Measurements from ENCODE around the gene BRD3.

- TF ChIP-seq CTCF (IDR thresholded peaks at IDR 0.05) (no peak), POLR2A (IDR thresholded peaks at IDR 0.05) (no peak)
Observed at GRCh38 chr9:134063571-134064450, 4.0 kb downstream of the BRD3 start.

All from heart left ventricle (tissue), 13 donors.